ENCODE data around the gene ACOT2.
"Not testable (repeated sequence)": the region's sequence is repeated elsewhere in the genome, so short reads cannot be mapped to it uniquely, and the experiment has no call there.

ACOT2 gene, protein sequence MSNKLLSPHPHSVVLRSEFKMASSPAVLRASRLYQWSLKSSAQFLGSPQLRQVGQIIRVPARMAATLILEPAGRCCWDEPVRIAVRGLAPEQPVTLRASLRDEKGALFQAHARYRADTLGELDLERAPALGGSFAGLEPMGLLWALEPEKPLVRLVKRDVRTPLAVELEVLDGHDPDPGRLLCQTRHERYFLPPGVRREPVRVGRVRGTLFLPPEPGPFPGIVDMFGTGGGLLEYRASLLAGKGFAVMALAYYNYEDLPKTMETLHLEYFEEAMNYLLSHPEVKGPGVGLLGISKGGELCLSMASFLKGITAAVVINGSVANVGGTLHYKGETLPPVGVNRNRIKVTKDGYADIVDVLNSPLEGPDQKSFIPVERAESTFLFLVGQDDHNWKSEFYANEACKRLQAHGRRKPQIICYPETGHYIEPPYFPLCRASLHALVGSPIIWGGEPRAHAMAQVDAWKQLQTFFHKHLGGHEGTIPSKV

DNA sequence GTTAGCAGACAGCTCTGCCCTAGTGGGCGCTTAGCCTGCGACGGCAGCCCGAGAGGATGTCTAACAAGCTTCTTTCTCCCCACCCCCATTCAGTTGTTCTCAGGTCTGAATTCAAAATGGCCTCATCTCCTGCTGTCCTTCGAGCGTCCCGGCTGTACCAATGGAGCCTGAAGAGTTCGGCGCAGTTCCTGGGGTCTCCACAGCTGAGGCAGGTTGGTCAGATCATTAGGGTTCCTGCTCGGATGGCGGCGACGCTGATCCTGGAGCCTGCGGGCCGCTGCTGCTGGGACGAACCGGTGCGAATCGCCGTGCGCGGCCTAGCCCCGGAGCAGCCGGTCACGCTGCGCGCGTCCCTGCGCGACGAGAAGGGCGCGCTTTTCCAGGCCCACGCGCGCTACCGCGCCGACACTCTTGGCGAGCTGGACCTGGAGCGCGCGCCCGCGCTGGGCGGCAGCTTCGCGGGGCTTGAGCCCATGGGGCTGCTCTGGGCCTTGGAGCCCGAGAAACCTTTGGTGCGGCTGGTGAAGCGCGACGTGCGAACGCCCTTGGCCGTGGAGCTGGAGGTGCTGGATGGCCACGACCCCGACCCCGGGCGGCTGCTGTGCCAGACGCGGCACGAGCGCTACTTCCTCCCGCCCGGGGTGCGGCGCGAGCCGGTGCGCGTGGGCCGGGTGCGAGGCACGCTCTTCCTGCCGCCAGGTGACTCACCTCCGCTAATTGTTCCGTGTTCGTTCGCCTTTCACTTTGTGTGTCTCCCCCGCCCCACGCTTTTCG is at the start of gene ACOT2:
TSS of gene ACOT2 (plus strand) at position 29 of the 774 bp plus-strand sequence. CDS start at position 57, 28 bp downstream.
- H3K4me3 ChIP-seq (ENCODE audit: low read depth, low read length) = peak within 1 kb of the TSS; percentile 65

DNA sequence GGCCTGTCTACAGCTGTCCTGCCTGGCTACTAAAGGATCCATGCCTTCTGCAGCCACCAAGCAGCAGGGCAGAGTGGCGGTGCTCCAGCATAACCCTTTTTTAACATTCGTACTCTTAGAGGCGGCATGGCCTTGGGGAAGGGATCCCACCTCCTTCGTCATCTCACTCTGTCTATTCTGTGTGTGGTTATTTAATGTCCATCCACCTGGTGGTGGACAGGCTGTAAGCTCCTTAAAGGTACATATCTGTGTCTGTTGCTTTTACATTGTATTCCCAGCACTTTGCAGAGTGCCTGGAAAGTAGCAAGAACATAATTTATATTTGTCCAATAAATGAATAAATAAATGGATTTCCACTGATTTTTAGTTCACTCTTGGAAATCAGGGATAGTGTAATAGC is 47.8 kb upstream of the ACOT2 start:
- TF ChIP-seq, protein P1, sequence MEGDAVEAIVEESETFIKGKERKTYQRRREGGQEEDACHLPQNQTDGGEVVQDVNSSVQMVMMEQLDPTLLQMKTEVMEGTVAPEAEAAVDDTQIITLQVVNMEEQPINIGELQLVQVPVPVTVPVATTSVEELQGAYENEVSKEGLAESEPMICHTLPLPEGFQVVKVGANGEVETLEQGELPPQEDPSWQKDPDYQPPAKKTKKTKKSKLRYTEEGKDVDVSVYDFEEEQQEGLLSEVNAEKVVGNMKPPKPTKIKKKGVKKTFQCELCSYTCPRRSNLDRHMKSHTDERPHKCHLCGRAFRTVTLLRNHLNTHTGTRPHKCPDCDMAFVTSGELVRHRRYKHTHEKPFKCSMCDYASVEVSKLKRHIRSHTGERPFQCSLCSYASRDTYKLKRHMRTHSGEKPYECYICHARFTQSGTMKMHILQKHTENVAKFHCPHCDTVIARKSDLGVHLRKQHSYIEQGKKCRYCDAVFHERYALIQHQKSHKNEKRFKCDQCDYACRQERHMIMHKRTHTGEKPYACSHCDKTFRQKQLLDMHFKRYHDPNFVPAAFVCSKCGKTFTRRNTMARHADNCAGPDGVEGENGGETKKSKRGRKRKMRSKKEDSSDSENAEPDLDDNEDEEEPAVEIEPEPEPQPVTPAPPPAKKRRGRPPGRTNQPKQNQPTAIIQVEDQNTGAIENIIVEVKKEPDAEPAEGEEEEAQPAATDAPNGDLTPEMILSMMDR (IDR thresholded peaks at IDR 0.05; ENCODE audit: low read depth, low read length) = no peak
- H3K4me3 ChIP-seq (ENCODE audit: low read depth, low read length) = no peak overlapping the region

DNA sequence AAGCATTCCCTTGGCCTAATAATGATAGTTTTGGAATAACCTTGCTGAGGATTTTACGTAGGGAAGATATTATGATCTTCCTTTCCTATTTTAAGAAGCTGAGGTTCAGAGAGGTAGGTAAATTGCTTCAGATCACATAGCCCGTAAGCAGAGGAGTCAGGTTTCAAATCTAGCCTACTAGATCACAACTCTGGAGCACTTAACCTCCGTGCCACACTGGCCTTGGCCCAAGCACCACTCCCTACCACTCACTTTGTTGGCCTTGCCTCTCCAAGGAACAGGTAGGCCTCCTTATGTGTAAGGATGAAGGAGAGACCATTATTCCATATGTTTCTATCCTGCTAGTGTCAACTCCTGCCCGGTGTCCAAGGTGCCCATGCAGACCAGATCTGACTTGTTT is 44.5 kb upstream of the ACOT2 start:
- TF ChIP-seq, protein P1 (IDR thresholded peaks at IDR 0.05; ENCODE audit: low read depth, low read length) = no peak
- H3K4me3 ChIP-seq (ENCODE audit: low read depth, low read length) = no peak overlapping the region

DNA sequence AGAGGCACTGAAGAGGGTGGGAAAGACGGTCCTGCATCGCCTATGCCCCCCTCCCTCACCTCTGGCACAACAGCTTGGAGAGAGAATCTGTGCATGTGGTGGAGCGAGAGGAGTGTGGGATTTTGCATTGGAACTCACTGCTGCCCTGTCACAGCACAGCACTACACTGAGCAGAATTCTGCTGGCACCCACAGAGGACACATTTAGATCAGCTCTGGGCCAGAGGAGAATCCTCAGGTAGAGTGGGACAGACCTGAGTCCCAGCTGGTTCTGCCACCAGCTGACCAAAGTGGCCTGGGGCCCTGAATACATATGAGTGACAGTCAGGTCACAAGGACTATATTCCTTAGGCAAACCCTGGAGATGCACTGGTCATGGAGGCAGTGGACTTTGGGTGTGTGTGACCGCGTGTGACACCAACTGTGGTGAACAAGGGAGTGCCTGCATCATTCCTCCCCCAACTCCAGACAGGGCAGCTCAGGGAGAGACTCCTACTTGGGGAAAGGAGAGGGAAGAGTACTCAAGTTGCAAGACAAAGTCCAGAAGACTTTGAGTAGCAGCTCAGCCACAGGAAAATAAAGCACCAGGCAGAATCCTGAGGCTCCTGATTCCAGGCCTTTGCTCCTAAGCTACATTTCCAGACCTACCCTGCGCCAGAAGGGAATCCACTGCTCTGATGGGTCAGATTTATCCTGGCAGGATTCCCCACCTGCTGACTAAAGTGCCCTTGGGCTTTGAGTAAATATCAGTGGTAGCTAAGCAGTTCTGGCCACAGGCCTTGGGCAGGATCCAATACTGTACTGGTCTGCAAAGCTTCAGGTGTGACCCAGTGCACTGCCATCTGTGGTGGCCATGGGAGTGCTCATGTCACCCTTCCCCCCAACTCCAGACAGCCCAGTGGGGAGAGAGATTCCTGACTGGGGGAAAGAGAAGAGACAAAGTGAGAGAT is 42.7 kb upstream of the ACOT2 start:
- TF ChIP-seq, protein P1 (IDR thresholded peaks at IDR 0.05; ENCODE audit: low read depth, low read length) = no peak
- H3K4me3 ChIP-seq (ENCODE audit: low read depth, low read length) = no peak overlapping the region

DNA sequence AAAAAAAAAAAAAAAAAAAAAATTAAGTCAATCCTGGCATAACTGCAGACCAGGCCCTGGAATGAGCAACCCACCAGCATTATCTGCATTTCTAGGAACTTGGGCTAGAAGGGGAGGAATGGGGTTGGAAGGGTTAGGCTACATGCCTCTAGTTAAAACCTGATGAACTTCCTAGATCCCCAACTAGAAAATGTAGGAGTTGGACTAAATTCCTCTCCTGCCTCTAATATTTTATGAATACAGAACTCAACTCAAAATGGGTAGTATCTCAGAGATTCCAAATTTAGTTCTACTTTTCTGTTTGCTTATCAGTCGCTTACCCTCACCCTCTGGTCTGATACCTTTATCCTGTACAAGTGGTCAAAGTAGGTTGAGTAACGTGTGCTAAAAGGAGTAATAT is 39.7 kb upstream of the ACOT2 start:
- not testable (repeated sequence) for H3K4me3 ChIP-seq (ENCODE audit: low read depth, low read length)

DNA sequence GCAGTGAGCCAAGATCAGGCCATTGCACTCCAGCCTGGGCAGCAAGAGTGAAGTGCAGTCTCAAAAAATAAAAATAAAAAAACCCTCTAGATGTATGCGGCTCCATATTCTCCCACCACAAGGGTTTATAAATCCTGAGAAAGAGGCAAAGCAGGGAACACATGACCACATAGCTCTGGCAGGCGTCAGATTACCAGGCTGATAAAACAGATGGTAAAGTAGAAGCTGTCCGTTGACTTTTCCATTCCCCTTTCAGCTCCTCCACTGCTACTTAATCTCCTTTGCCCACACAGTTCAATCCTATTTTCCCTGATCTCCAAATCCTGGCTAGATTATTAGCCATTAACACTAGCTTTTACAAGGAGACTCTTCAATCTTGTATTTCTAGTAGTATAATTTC is 37.0 kb upstream of the ACOT2 start:
- H3K4me3 ChIP-seq (ENCODE audit: low read depth, low read length) = not testable (repeated sequence)

DNA sequence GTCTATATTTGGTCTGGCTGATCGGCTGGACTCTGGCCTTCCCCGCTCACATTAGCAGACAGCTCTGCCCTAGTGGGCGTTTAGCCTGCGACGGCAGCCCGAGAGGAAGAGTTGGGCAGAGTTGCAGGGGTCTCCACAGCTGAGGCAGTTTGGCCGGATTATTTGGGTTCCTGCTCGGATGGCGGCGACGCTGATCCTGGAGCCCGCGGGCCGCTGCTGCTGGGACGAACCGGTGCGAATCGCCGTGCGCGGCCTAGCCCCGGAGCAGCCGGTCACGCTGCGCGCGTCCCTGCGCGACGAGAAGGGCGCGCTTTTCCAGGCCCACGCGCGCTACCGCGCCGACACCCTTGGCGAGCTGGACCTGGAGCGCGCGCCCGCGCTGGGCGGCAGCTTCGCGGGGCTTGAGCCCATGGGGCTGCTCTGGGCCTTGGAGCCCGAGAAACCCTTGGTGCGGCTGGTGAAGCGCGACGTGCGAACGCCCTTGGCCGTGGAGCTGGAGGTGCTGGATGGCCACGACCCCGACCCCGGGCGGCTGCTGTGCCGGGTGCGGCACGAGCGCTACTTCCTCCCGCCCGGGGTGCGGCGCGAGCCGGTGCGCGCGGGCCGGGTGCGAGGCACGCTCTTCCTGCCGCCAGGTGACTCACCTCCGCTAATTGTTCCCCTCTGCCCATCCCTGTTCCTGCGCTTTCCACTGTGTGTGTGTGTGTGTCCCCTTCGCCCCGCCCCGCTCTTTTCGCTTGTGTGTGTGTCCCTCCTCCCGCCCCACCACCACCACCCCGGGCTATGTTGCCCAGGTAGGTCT is 31.6 kb upstream of the ACOT2 start:
- not testable (repeated sequence) for H3K4me3 ChIP-seq (ENCODE audit: low read depth, low read length)

DNA sequence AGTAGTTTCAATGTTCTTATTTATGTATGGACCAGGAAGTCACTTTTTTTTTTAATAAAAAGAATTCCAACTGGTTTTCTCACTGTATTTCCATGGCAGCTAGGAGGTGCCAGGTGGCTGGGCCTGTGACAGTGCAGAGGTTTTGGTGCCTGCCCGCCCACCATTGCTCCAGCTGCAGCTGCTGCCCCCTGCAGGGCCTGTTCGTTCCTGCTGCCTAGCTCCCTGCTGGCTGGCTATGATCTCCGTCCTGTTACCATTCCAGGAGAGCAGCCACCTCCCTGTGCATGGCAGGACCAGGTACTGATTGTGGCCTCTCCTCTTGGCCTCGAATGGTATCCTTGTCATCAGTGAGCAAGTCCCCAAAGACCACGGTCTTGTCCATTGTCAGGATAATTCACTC is 30.0 kb upstream of the ACOT2 start:
- H3K4me3 ChIP-seq (ENCODE audit: low read depth, low read length) = not testable (repeated sequence)

DNA sequence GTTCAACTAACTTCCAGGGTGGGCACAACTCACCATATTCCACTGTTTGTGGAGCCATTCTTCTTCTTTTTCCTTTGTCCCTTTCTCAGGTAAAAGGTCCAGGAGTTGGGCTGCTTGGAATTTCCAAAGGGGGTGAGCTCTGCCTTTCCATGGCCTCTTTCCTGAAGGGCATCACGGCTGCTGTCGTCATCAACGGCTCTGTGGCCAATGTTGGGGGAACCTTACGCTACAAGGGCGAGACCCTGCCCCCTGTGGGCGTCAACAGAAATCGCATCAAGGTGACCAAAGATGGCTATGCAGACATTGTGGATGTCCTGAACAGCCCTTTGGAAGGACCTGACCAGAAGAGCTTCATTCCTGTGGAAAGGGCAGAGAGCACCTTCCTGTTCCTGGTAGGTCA is 26.1 kb upstream of the ACOT2 start:
- H3K4me3 ChIP-seq (ENCODE audit: low read depth, low read length) = not testable (repeated sequence)

DNA sequence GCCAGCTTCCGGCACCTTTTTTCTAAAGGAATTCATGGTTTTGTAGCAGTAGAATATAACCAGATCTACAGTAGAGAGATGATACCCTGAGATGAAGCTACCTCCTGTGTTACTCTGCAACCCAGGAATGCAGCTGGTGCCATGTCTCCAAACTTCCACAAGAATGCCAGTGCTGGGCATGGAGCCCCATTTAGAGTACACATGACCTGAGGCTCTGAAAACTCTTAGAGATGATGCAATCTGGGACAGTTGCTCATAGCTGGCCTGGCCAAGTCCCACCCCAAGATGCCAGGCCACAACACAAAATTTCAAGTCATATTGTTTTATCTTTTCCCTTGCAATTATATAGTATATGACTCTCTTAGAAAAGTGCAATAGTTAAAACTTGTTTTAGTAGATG is 23.7 kb upstream of the ACOT2 start:
- not testable (repeated sequence) for H3K4me3 ChIP-seq (ENCODE audit: low read depth, low read length)

DNA sequence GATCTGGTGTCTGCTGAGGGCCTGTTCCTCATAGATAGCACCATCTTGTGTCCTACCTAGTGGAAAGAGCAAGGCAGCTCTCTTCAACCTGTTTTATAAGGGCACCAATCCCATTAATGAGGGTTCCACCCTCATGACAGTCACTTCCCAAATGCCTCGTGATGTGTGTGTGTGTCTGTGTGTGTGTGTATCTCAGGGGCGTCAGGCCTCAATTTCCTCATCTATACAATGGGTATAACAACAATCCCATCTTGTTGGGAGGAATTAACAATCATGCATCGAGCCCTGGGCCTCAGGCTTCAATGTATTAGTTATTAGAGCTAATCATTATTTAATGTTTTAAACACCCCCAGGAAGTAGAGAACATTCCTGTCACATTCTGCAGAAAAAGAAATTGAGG is 19.9 kb upstream of the ACOT2 start:
- H3K4me3 ChIP-seq (ENCODE audit: low read depth, low read length) = not testable (repeated sequence)

DNA sequence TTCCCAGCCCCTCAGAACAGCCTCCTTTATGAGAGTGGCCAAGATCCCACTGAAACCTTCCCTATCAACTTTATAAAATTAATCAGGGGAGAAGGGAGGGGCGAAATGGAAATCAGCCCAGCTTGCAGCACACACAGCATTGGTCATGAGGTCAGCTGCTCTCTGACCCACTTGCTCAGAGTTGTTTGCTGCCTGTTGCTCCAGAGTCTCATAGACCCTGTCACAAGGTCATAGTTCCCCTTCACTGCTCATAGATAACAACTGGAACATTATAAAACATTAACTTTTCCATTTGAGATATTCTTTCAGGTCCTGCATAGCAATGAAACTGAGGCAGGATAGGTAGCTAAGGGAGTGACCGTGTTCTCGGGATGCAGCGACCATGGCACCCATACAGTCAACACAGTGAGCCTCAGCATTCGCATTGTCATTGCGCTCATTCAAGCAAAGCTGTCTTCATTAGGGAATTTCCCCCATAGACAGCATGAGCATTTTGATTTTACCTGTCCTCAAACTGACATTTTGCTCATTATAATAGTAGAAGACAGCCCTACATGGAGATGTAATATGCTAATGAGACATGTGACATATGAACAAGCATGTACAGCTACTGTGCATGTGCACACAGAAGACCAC is 19.0 kb upstream of the ACOT2 start:
- H3K4me3 ChIP-seq (ENCODE audit: low read depth, low read length) = not testable (repeated sequence)

Data from WI38 (cell line).